ENCODE data around the gene DNMT3B. TPM values are rescaled to one million over a fixed set of nuclear protein-coding genes. Genes with fewer than 3 reads are reported as not detected.
A peak's percentile ranks its signal among the peaks of the same experiment; 100 is the strongest.

Gene DNMT3B
- total and polyA plus RNA-seq, 9 of the 15 experiments (the other 6 are each of a cell fraction or from before 2014, with no cell fraction given), result 9.3 to 74.8 (median 49.1) TPM

DNA sequence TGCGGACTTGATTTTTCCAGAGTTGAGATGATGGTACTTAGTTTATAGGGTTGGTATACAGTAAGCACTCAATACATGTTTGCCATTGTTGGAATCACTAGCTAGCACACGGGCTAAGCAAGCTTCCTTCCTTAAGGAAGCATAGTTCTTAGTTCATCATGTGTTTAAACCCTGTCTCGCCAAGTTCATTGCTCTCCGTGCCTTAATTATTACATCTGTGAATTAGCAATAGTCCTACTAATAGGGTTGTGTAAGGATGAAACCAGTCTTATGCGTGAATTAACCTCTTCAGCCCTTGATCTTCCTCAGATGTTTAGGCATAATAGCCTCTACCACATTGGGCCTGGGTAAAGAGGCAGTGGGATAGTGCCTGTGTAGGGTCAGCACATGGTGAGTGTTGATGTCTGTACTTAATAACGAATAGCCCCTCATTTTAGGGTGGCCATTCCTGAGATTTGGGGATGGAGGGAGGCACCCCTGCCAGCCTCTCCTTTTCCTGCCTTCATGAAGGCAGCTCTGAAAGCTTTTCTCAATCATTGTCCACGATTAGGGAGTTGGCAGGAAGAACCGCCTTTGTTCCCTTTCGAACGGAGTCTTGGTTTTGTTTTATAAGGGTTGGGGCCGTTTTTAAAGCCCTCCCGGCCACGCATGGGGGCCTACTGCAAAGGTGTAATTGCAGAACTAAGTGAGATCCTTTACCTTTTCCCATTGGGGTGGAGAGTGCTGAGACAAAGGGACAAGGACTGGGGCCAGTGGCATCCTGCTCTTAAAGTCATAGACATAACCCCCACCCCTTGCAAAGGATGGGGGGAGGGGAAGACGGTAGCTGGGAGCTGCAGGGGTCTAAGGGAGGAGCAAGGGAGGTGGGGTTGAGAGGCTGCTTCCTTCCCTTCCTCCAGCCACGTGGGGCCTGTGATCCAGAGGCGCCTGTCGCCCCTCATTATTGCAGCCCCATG lies 2.1 kb downstream of the DNMT3B start (continued):
- TF ChIP-seq ZFPM2 (CRISPR knock-in tag; IDR thresholded peaks at IDR 0.05) (no peak), HNRNPUL1 (IDR thresholded peaks at IDR 0.05; ENCODE audit: low read length) (no peak), NUFIP1 (IDR thresholded peaks at IDR 0.05; ENCODE audit: partially characterized antibody) (no peak), HLTF (IDR thresholded peaks at IDR 0.05) (no peak), EZH2 (IDR thresholded peaks at IDR 0.05; ENCODE audit: borderline replicate concordance, low read depth, low read length) (no peak), SIN3A (IDR thresholded peaks at IDR 0.05; ENCODE audit: borderline replicate concordance in 2 of 2, control insufficient read depth in 1 of 2, low read depth in 2 of 2, low read length in 2 of 2) (peak; percentile 48 to 81; a peak in 1 of 4 replicates), POLR2AphosphoS2 (IDR thresholded peaks at IDR 0.05; ENCODE audit: low read length) (no peak), KDM2B (CRISPR knock-in tag; IDR thresholded peaks at IDR 0.05) (no peak), CREM (IDR thresholded peaks at IDR 0.05; ENCODE audit: low read depth) (no peak), SMC3 (conservative IDR thresholded peaks at IDR 0.05; ENCODE audit: insufficient read depth, low read depth, low read length) (no peak), SNIP1 (IDR thresholded peaks at IDR 0.05; ENCODE audit: low read depth) (no peak), SP2 (IDR thresholded peaks at IDR 0.05; ENCODE audit: extremely low read depth, low read depth, low read length, poor library complexity, severe bottlenecking) (no peak), ZNF23 (CRISPR knock-in tag; IDR thresholded peaks at IDR 0.05) (no peak), ZNF384 (IDR thresholded peaks at IDR 0.05; ENCODE audit: low read depth, low read length) (no peak), FOXA3 (CRISPR knock-in tag; conservative IDR thresholded peaks at IDR 0.05 in 1 of 2, IDR thresholded peaks at IDR 0.05 in 1 of 2) (0 out of 4 replicates have a peak, but pooled peaks of 1 of the 2 experiments have one; percentile 26)
- TF ChIP-seq, protein P1, sequence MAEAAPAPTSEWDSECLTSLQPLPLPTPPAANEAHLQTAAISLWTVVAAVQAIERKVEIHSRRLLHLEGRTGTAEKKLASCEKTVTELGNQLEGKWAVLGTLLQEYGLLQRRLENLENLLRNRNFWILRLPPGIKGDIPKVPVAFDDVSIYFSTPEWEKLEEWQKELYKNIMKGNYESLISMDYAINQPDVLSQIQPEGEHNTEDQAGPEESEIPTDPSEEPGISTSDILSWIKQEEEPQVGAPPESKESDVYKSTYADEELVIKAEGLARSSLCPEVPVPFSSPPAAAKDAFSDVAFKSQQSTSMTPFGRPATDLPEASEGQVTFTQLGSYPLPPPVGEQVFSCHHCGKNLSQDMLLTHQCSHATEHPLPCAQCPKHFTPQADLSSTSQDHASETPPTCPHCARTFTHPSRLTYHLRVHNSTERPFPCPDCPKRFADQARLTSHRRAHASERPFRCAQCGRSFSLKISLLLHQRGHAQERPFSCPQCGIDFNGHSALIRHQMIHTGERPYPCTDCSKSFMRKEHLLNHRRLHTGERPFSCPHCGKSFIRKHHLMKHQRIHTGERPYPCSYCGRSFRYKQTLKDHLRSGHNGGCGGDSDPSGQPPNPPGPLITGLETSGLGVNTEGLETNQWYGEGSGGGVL (CRISPR knock-in tag; IDR thresholded peaks at IDR 0.05), result no peak
- TF ChIP-seq, protein P2, sequence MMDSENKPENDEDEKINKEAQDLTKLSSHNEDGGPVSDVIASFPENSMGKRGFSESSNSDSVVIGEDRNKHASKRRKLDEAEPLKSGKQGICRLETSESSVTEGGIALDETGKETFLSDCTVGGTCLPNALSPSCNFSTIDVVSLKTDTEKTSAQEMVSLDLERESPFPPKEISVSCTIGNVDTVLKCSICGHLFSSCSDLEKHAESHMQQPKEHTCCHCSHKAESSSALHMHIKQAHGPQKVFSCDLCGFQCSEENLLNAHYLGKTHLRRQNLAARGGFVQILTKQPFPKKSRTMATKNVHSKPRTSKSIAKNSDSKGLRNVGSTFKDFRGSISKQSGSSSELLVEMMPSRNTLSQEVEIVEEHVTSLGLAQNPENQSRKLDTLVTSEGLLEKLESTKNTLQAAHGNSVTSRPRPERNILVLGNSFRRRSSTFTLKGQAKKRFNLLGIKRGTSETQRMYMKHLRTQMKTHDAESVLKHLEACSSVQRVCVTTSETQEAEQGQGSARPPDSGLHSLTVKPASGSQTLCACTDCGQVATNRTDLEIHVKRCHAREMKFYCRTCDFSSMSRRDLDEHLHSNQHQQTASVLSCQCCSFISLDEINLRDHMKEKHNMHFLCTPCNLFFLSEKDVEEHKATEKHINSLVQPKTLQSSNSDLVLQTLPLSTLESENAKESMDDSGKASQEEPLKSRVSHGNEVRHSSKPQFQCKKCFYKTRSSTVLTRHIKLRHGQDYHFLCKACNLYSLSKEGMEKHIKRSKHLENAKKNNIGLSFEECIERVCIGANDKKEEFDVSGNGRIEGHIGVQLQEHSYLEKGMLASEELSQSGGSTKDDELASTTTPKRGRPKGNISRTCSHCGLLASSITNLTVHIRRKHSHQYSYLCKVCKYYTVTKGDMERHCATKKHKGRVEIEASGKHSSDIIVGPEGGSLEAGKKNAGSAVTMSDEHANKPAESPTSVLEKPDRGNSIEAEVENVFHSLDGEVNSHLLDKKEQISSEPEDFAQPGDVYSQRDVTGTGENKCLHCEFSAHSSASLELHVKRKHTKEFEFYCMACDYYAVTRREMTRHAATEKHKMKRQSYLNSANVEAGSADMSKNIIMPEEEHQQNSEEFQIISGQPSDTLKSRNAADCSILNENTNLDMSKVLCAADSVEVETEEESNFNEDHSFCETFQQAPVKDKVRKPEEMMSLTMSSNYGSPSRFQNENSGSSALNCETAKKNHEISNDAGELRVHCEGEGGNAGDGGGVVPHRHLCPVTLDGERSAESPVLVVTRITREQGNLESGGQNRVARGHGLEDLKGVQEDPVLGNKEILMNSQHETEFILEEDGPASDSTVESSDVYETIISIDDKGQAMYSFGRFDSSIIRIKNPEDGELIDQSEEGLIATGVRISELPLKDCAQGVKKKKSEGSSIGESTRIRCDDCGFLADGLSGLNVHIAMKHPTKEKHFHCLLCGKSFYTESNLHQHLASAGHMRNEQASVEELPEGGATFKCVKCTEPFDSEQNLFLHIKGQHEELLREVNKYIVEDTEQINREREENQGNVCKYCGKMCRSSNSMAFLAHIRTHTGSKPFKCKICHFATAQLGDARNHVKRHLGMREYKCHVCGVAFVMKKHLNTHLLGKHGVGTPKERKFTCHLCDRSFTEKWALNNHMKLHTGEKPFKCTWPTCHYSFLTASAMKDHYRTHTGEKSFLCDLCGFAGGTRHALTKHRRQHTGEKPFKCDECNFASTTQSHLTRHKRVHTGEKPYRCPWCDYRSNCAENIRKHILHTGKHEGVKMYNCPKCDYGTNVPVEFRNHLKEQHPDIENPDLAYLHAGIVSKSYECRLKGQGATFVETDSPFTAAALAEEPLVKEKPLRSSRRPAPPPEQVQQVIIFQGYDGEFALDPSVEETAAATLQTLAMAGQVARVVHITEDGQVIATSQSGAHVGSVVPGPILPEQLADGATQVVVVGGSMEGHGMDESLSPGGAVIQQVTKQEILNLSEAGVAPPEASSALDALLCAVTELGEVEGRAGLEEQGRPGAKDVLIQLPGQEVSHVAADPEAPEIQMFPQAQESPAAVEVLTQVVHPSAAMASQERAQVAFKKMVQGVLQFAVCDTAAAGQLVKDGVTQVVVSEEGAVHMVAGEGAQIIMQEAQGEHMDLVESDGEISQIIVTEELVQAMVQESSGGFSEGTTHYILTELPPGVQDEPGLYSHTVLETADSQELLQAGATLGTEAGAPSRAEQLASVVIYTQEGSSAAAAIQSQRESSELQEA (IDR thresholded peaks at IDR 0.05; ENCODE audit: low read depth), result no peak

Data from K562 (cell line).